ENCODE results near the gene DCTD. TPM values are rescaled to one million over a fixed set of nuclear protein-coding genes. Genes with fewer than 3 reads are reported as not detected.

The DCTD gene
- total and polyA plus RNA-seq, 4 donors = 36.9 to 52.9 (median 44.7) TPM

DNA sequence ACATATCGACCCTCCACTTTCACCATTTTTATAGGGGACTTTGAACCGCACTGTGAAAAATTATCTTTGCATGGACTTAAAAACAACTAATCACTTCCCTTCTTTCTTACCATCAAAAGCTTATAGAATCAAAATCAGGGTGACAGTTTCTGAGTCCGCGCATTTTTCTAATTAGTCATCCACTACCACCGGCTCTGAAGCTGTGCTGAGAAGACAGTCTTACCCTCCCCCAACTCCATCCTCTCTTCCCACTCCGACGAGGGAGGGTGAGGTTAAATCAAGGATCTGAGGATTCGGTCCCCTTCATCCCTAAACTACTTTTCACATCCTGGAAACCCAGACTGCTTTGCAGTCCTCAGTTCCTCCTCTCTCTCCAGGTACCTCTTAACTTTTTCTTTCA lies 4.2 kb downstream of the DCTD start:
- DNase-seq (ENCODE audit: low spot score) = no peak
- no peaks in the 10 kb centered on the region for H3K27me3 ChIP-seq (ENCODE audit: control insufficient read depth in 4 of 4, insufficient read depth in 4 of 4, low read length in 3 of 4)
- H3K4me1 ChIP-seq (ENCODE audit: control insufficient read depth in 4 of 4, insufficient read depth in 4 of 4, low read length in 3 of 4) = peaks cover 0 to 28% (median 10%) of the 10 kb centered on the region in 4 donors
- no peak overlapping the region for H3K4me3 ChIP-seq (ENCODE audit: low read depth in 1 of 3, low read length in 3 of 3)
- H3K27ac ChIP-seq (ENCODE audit: low read depth in 1 of 2, low read length in 2 of 2) = no peak overlapping the region
- H3K36me3 ChIP-seq (ENCODE audit: control insufficient read depth in 4 of 4, insufficient read depth in 3 of 4, low read depth in 1 of 4, low read length in 3 of 4) = peaks cover 7 to 43% (median 28%) of the 10 kb centered on the region in 4 donors
- 84% methylated on average over 8 of the region's 8 CpGs for WGBS
- TF ChIP-seq HNF4A (conservative IDR thresholded peaks at IDR 0.05) = peak in 1 of 2 donors; percentile 29
- TF ChIP-seq MAX (IDR thresholded peaks at IDR 0.05) = no peak
- H3K9ac ChIP-seq (ENCODE audit: low read depth in 1 of 2, low read length in 2 of 2) = no peak overlapping the region
- no peaks in the 10 kb centered on the region for H3K9me3 ChIP-seq (ENCODE audit: control insufficient read depth in 4 of 4, low read length in 3 of 4)

- 96% methylated on average over 3 of the region's 3 CpGs for WGBS
- Histone ChIP-seq H3K9me3 (ENCODE audit: control insufficient read depth in 4 of 4, low read length in 3 of 4) (no peaks in the 10 kb centered on the region), H3K36me3 (ENCODE audit: control insufficient read depth in 4 of 4, insufficient read depth in 3 of 4, low read depth in 1 of 4, low read length in 3 of 4) (peaks cover 4 to 34% (median 16%) of the 10 kb centered on the region in 4 donors), H3K27ac (ENCODE audit: low read depth in 1 of 2, low read length in 2 of 2) (no peak overlapping the region), H3K4me3 (ENCODE audit: low read depth in 1 of 3, low read length in 3 of 3) (no peak overlapping the region), H3K9ac (ENCODE audit: low read depth in 1 of 2, low read length in 2 of 2) (no peak overlapping the region), H3K4me1 (ENCODE audit: control insufficient read depth in 4 of 4, insufficient read depth in 4 of 4, low read length in 3 of 4) (peaks cover 3 to 30% (median 21%) of the 10 kb centered on the region in 4 donors), H3K27me3 (ENCODE audit: control insufficient read depth in 4 of 4, insufficient read depth in 4 of 4, low read length in 3 of 4) (no peaks in the 10 kb centered on the region)
- TF ChIP-seq NR2F2 (IDR thresholded peaks at IDR 0.05) = no peak
- TF ChIP-seq FOXA2 (IDR thresholded peaks at IDR 0.05) = no peak
- no peak for DNase-seq (ENCODE audit: low spot score)
Observed at GRCh38 chr4:182908124-182908523, 9.1 kb downstream of the DCTD start.

DNA sequence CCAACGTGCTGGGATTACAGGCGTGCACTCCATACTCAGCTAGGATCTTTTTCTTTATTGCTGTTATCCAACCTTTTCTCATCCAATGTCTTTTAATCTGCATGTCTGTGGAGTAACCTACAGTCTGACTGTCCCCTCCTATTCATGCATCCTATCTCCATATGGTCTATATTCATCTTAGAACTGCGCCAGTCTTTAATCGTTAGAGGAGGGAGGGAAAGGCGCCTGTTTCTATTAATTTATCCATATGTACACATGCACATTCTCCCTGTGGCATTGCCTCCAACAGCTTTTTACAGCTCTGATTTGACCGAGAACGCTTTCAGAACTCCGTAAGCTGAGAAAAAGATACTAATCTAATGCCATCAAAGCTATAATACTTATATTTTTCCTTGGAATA lies 9.8 kb downstream of the DCTD start:
- WGBS = 98% methylated on average over 8 of the region's 8 CpGs
- peaks cover 3 to 34% (median 24%) of the 10 kb centered on the region in 4 donors for H3K4me1 ChIP-seq (ENCODE audit: control insufficient read depth in 4 of 4, insufficient read depth in 4 of 4, low read length in 3 of 4)
- DNase-seq (ENCODE audit: low spot score) = no peak
- H3K36me3 ChIP-seq (ENCODE audit: control insufficient read depth in 4 of 4, insufficient read depth in 3 of 4, low read depth in 1 of 4, low read length in 3 of 4) = peaks cover 4 to 28% (median 15%) of the 10 kb centered on the region in 4 donors
- H3K27ac ChIP-seq (ENCODE audit: low read depth in 1 of 2, low read length in 2 of 2) = no peak overlapping the region
- H3K9ac ChIP-seq (ENCODE audit: low read depth in 1 of 2, low read length in 2 of 2) = no peak overlapping the region
- no peak overlapping the region for H3K4me3 ChIP-seq (ENCODE audit: low read depth in 1 of 3, low read length in 3 of 3)
- H3K27me3 ChIP-seq (ENCODE audit: control insufficient read depth in 4 of 4, insufficient read depth in 4 of 4, low read length in 3 of 4) = no peaks in the 10 kb centered on the region
- TF ChIP-seq RXRA (IDR thresholded peaks at IDR 0.05) = no peak
- no peaks in the 10 kb centered on the region for H3K9me3 ChIP-seq (ENCODE audit: control insufficient read depth in 4 of 4, low read length in 3 of 4)

DNA sequence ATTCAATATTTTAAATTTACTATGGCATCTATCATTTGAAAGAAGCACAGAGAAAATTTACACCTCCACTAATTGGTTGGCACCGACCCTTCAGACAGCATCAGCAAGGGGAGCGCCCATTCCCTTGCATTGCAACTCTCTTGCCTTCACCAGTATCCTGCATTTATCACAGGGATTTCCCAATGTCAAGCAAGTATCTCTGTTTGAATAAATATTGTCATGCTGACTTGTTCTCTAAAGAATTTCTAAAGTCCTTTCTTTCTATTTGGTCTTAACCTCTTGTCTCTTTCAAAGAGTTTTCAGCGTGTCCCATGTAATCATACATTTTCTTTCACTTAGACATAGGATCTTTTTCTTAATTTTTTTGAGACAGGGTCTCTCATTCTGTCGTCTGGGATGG lies 10.4 kb downstream of the DCTD start:
- no peaks in the 10 kb centered on the region for H3K27me3 ChIP-seq (ENCODE audit: control insufficient read depth in 4 of 4, insufficient read depth in 4 of 4, low read length in 3 of 4)
- H3K9me3 ChIP-seq (ENCODE audit: control insufficient read depth in 4 of 4, low read length in 3 of 4) = no peaks in the 10 kb centered on the region
- peaks cover 3 to 37% (median 27%) of the 10 kb centered on the region in 4 donors for H3K4me1 ChIP-seq (ENCODE audit: control insufficient read depth in 4 of 4, insufficient read depth in 4 of 4, low read length in 3 of 4)
- H3K4me3 ChIP-seq (ENCODE audit: low read depth in 1 of 3, low read length in 3 of 3) = no peak overlapping the region
- no peak overlapping the region for H3K27ac ChIP-seq (ENCODE audit: low read depth in 1 of 2, low read length in 2 of 2)
- WGBS = 95% methylated on average over 4 of the region's 4 CpGs
- no peak for DNase-seq (ENCODE audit: low spot score)
- no peak overlapping the region for H3K9ac ChIP-seq (ENCODE audit: low read depth in 1 of 2, low read length in 2 of 2)
- H3K36me3 ChIP-seq (ENCODE audit: control insufficient read depth in 4 of 4, insufficient read depth in 3 of 4, low read depth in 1 of 4, low read length in 3 of 4) = peaks cover 4 to 24% (median 13%) of the 10 kb centered on the region in 4 donors
- no peak for TF ChIP-seq ATF3 (IDR thresholded peaks at IDR 0.05)
- TF ChIP-seq ZBTB33 (IDR thresholded peaks at IDR 0.05) = no peak
- TF ChIP-seq FOXA2 (IDR thresholded peaks at IDR 0.05) = no peak
- TF ChIP-seq, protein P1, sequence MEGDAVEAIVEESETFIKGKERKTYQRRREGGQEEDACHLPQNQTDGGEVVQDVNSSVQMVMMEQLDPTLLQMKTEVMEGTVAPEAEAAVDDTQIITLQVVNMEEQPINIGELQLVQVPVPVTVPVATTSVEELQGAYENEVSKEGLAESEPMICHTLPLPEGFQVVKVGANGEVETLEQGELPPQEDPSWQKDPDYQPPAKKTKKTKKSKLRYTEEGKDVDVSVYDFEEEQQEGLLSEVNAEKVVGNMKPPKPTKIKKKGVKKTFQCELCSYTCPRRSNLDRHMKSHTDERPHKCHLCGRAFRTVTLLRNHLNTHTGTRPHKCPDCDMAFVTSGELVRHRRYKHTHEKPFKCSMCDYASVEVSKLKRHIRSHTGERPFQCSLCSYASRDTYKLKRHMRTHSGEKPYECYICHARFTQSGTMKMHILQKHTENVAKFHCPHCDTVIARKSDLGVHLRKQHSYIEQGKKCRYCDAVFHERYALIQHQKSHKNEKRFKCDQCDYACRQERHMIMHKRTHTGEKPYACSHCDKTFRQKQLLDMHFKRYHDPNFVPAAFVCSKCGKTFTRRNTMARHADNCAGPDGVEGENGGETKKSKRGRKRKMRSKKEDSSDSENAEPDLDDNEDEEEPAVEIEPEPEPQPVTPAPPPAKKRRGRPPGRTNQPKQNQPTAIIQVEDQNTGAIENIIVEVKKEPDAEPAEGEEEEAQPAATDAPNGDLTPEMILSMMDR (IDR thresholded peaks at IDR 0.05; ENCODE audit: low read depth, low read length, missing input control) = no peak
- no peak for TF ChIP-seq HNF4G (IDR thresholded peaks at IDR 0.05)
- TF ChIP-seq GABPA (IDR thresholded peaks at IDR 0.05 in 1 of 2, conservative IDR thresholded peaks at IDR 0.05 in 1 of 2) = no peak
- TF ChIP-seq JUND (IDR thresholded peaks at IDR 0.05) = no peak
- no peak for TF ChIP-seq MAX (IDR thresholded peaks at IDR 0.05)
- TF ChIP-seq NR2F2 (IDR thresholded peaks at IDR 0.05) = no peak
- no peak for TF ChIP-seq FOXA1 (IDR thresholded peaks at IDR 0.05)
- TF ChIP-seq REST (IDR thresholded peaks at IDR 0.05) = no peak
- TF ChIP-seq RAD21 (IDR thresholded peaks at IDR 0.05) = no peak
- TF ChIP-seq EGR1 (IDR thresholded peaks at IDR 0.05; ENCODE audit: low read depth in 2 of 2) = no peak
- no peak for TF ChIP-seq SP1 (IDR thresholded peaks at IDR 0.05)
- TF ChIP-seq HNF4A (conservative IDR thresholded peaks at IDR 0.05) = no peak

Measured in liver (tissue), 9 donors.